ENCODE measurements around the gene PDE4D.
A peak's percentile ranks its signal among the peaks of the same experiment; 100 is the strongest.

Gene PDE4D

GRCh38 chr5:58919833-58920232 lies 973.7 kb downstream of the PDE4D start:
- Histone ChIP-seq H2BK5ac (ENCODE audit: low read length) (no peak overlapping the region), H2AFZ (ENCODE audit: low read length) (no peak overlapping the region), H3K79me1 (ENCODE audit: low read depth, low read length) (no peaks in the 10 kb centered on the region), H2BK12ac (ENCODE audit: low read length) (no peak overlapping the region), H3K9ac (ENCODE audit: low read depth, low read length, poor library complexity) (no peak overlapping the region), H3K18ac (ENCODE audit: low read length) (no peak overlapping the region), H2BK15ac (ENCODE audit: low read length) (no peak overlapping the region), H4K8ac (ENCODE audit: low read depth, low read length) (no peak overlapping the region), H3K4me1 (ENCODE audit: control insufficient read depth in 2 of 2, insufficient read depth in 1 of 2, low read depth in 1 of 2, low read length in 2 of 2) (peaks cover 0 to 4% of the 10 kb centered on the region in 2 donors), H3K4me3 (ENCODE audit: low read length in 2 of 2) (no peak overlapping the region), H3K4me2 (ENCODE audit: insufficient read depth, low read length, poor library complexity, severe bottlenecking) (no peak overlapping the region), H2BK120ac (ENCODE audit: low read depth, low read length) (no peak overlapping the region), H3K27ac (replicated peaks; ENCODE audit: low read length) (no peak overlapping the region), H3K27me3 (ENCODE audit: control insufficient read depth in 3 of 3, insufficient read depth in 3 of 3, low read depth in 1 of 3, low read length in 3 of 3) (peaks cover 0 to 11% (median 0%) of the 10 kb centered on the region in 3 experiments), H3K36me3 (replicated peaks in 1 of 2; ENCODE audit: control insufficient read depth in 2 of 2, insufficient read depth in 2 of 2, low read length in 2 of 2) (no peaks in the 10 kb centered on the region), H4K91ac (ENCODE audit: low read depth, low read length, poor library complexity) (no peak overlapping the region), H3K9me3 (replicated peaks in 1 of 2; ENCODE audit: control insufficient read depth in 2 of 2, insufficient read depth in 1 of 2, low read depth in 1 of 2, low read length in 2 of 2) (no peaks in the 10 kb centered on the region), H3K14ac (ENCODE audit: low read length) (no peak overlapping the region), H2AK5ac (ENCODE audit: low read depth, low read length) (no peak overlapping the region), H3K4ac (ENCODE audit: low read length) (no peak overlapping the region), H3K23ac (ENCODE audit: low read depth, low read length, poor library complexity) (no peak overlapping the region)
- WGBS, 2 donors (ENCODE audit: extremely low coverage in 2 of 2, insufficient read length in 2 of 2, insufficient replicate concordance in 1 of 2) = no CpG with 5 or more reads among the region's 5 CpGs
- DNase-seq (ENCODE audit: low spot score) = no peak

Small RNAs within 50 kb of the gene (small RNA-seq; reads per million reads assigned to genes)
- 14.2 reads per million, percentile 70 among the genes with 10 or more reads in this experiment for gene MIR582 (ENCODE audit: insufficient read depth)
